GM12892 (cell line): Measurements from ENCODE around the gene ASCC3.

ENCODE experiments used
- POLR2A ChIP-seq: IDR thresholded peaks from 2 replicates; pipeline ENCODE4 v1.6.1; 2011; ENCODE audit warnings: low read depth, low read length, control low read depth
- POLR2AphosphoS5 ChIP-seq: IDR thresholded peaks from 2 replicates; pipeline ENCODE4 v1.6.1; 2011; ENCODE audit warnings: low read depth, low read length, control low read depth
- TAF1 ChIP-seq: IDR thresholded peaks from 2 replicates; pipeline ENCODE4 v1.6.1; 2011; ENCODE audit warnings: low read depth, mild to moderate bottlenecking, control low read depth, low read length, borderline replicate concordance

DNA sequence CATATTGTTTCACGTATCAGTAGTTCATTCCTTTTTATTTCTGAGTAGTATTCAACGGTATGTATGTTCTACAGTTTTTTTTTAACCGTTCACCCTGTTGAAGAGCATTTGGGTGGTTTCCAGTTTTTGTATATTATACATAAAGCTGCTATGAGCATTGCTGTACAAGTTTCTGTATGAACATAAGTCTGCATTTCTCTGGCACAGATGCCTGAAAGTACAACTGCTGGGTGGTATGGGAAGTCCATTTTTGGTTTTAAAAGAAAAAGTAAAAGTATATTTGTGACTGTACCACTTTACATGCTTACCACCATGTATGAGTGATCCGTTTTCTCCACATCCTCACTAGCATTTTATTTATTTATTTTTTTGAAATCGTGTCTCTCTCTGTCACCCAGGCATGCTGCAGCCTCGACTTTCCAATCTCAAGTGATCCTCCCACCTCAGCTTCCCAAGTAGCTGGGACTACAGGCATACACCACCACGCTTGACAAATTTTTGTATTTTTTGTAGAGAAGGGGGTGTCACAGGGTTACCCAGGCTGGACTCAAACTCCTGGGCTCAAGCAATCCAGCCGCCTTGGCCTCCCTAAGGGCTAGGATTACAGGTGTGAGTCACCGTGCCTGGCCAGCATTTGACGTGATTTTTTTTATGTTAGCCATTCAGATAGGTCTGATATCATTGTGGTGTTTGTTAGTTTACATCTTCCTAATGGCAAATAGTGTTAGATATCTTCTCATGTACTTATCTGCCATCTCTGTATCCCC, 405.4 kb downstream of the ASCC3 start:
- no peak for TF ChIP-seq POLR2A
- no peak for TF ChIP-seq TAF1
- TF ChIP-seq POLR2AphosphoS5 = no peak
